ENCODE data around the gene PIK3C2B.

Gene PIK3C2B

GRCh38 chr1:204459706-204460105 is 34.9 kb downstream of the PIK3C2B start:
- no peak for DNase-seq (ENCODE audit: low read depth, low spot score)
- Histone ChIP-seq H3K9me3 (ENCODE audit: control insufficient read depth, insufficient read depth, low read length) (no peaks in the 10 kb centered on the region), H3K4me1 (ENCODE audit: control insufficient read depth, insufficient read depth, low read length) (peaks cover 7% of the 10 kb centered on the region), H3K4me3 (ENCODE audit: low read length) (no peak overlapping the region), H3K27ac (ENCODE audit: low read length) (no peak overlapping the region), H3K27me3 (ENCODE audit: control insufficient read depth, insufficient read depth, low read length) (no peaks in the 10 kb centered on the region), H3K36me3 (ENCODE audit: control insufficient read depth, insufficient read depth, low read length) (0 out of 2 replicates have a peak, but pooled peaks cover 3% of the 10 kb centered on the region)
- no CpG with 5 or more reads among the region's 4 CpGs for WGBS (ENCODE audit: insufficient coverage, insufficient read length)

- WGBS (ENCODE audit: insufficient coverage, insufficient read length): no CpG with 5 or more reads among the region's 5 CpGs
- no peak for DNase-seq (ENCODE audit: low read depth, low spot score)
- no peaks in the 10 kb centered on the region for H3K9me3 ChIP-seq (ENCODE audit: control insufficient read depth, insufficient read depth, low read length)
- 0 out of 2 replicates have a peak, but pooled peaks cover 3% of the 10 kb centered on the region for H3K36me3 ChIP-seq (ENCODE audit: control insufficient read depth, insufficient read depth, low read length)
- peaks cover 11% of the 10 kb centered on the region for H3K4me1 ChIP-seq (ENCODE audit: control insufficient read depth, insufficient read depth, low read length)
- H3K27me3 ChIP-seq (ENCODE audit: control insufficient read depth, insufficient read depth, low read length): no peaks in the 10 kb centered on the region
- H3K4me3 ChIP-seq (ENCODE audit: low read length): no peak overlapping the region
- H3K27ac ChIP-seq (ENCODE audit: low read length): no peak overlapping the region
Observed at GRCh38 chr1:204457666-204458065, 36.9 kb downstream of the PIK3C2B start.

GRCh38 chr1:204456826-204457442 is 37.7 kb downstream of the PIK3C2B start:
- no peak for DNase-seq (ENCODE audit: low read depth, low spot score)
- no peak overlapping the region for H3K4me3 ChIP-seq (ENCODE audit: low read length)
- H3K36me3 ChIP-seq (ENCODE audit: control insufficient read depth, insufficient read depth, low read length): 0 out of 2 replicates have a peak, but pooled peaks cover 3% of the 10 kb centered on the region
- no peak overlapping the region for H3K27ac ChIP-seq (ENCODE audit: low read length)
- WGBS (ENCODE audit: insufficient coverage, insufficient read length): no CpG with 5 or more reads among the region's 11 CpGs
- H3K9me3 ChIP-seq (ENCODE audit: control insufficient read depth, insufficient read depth, low read length): no peaks in the 10 kb centered on the region
- no peaks in the 10 kb centered on the region for H3K27me3 ChIP-seq (ENCODE audit: control insufficient read depth, insufficient read depth, low read length)
- H3K4me1 ChIP-seq (ENCODE audit: control insufficient read depth, insufficient read depth, low read length): peaks cover 11% of the 10 kb centered on the region

- DNase-seq (ENCODE audit: low read depth, low spot score): no peak
- H3K4me1 ChIP-seq (ENCODE audit: control insufficient read depth, insufficient read depth, low read length): peaks cover 11% of the 10 kb centered on the region
- H3K27me3 ChIP-seq (ENCODE audit: control insufficient read depth, insufficient read depth, low read length): no peaks in the 10 kb centered on the region
- 0 out of 2 replicates have a peak, but pooled peaks cover 3% of the 10 kb centered on the region for H3K36me3 ChIP-seq (ENCODE audit: control insufficient read depth, insufficient read depth, low read length)
- H3K9me3 ChIP-seq (ENCODE audit: control insufficient read depth, insufficient read depth, low read length): no peaks in the 10 kb centered on the region
- no peak overlapping the region for H3K4me3 ChIP-seq (ENCODE audit: low read length)
- no CpG with 5 or more reads among the region's 9 CpGs for WGBS (ENCODE audit: insufficient coverage, insufficient read length)
- H3K27ac ChIP-seq (ENCODE audit: low read length): no peak overlapping the region
Observed at GRCh38 chr1:204455831-204456145, 38.8 kb downstream of the PIK3C2B start.

GRCh38 chr1:204455063-204455830 is 39.4 kb downstream of the PIK3C2B start:
- Histone ChIP-seq H3K27ac (ENCODE audit: low read length) (no peak overlapping the region), H3K4me3 (ENCODE audit: low read length) (no peak overlapping the region), H3K9me3 (ENCODE audit: control insufficient read depth, insufficient read depth, low read length) (no peaks in the 10 kb centered on the region), H3K4me1 (ENCODE audit: control insufficient read depth, insufficient read depth, low read length) (peaks cover 15% of the 10 kb centered on the region), H3K36me3 (ENCODE audit: control insufficient read depth, insufficient read depth, low read length) (no peaks in the 10 kb centered on the region), H3K27me3 (ENCODE audit: control insufficient read depth, insufficient read depth, low read length) (no peaks in the 10 kb centered on the region)
- DNase-seq (ENCODE audit: low read depth, low spot score): peak; percentile 29
- WGBS (ENCODE audit: insufficient coverage, insufficient read length): no CpG with 5 or more reads among the region's 18 CpGs

- Histone ChIP-seq H3K27me3 (ENCODE audit: control insufficient read depth, insufficient read depth, low read length) (no peaks in the 10 kb centered on the region), H3K4me1 (ENCODE audit: control insufficient read depth, insufficient read depth, low read length) (peaks cover 18% of the 10 kb centered on the region), H3K36me3 (ENCODE audit: control insufficient read depth, insufficient read depth, low read length) (no peaks in the 10 kb centered on the region), H3K27ac (ENCODE audit: low read length) (no peak overlapping the region), H3K9me3 (ENCODE audit: control insufficient read depth, insufficient read depth, low read length) (no peaks in the 10 kb centered on the region), H3K4me3 (ENCODE audit: low read length) (no peak overlapping the region)
- DNase-seq (ENCODE audit: low read depth, low spot score): no peak
- WGBS (ENCODE audit: insufficient coverage, insufficient read length): no CpG with 5 or more reads among the region's 4 CpGs
Observed at GRCh38 chr1:204454476-204454875, 40.1 kb downstream of the PIK3C2B start.

GRCh38 chr1:204453141-204453772 is 41.3 kb downstream of the PIK3C2B start:
- no peaks in the 10 kb centered on the region for H3K9me3 ChIP-seq (ENCODE audit: control insufficient read depth, insufficient read depth, low read length)
- H3K36me3 ChIP-seq (ENCODE audit: control insufficient read depth, insufficient read depth, low read length): no peaks in the 10 kb centered on the region
- no peak overlapping the region for H3K27ac ChIP-seq (ENCODE audit: low read length)
- H3K4me1 ChIP-seq (ENCODE audit: control insufficient read depth, insufficient read depth, low read length): peaks cover 18% of the 10 kb centered on the region
- H3K4me3 ChIP-seq (ENCODE audit: low read length): no peak overlapping the region
- no peaks in the 10 kb centered on the region for H3K27me3 ChIP-seq (ENCODE audit: control insufficient read depth, insufficient read depth, low read length)
- no CpG with 5 or more reads among the region's 8 CpGs for WGBS (ENCODE audit: insufficient coverage, insufficient read length)
- no peak for DNase-seq (ENCODE audit: low read depth, low spot score)

- no peak for DNase-seq (ENCODE audit: low read depth, low spot score)
- Histone ChIP-seq H3K27me3 (ENCODE audit: control insufficient read depth, insufficient read depth, low read length) (no peaks in the 10 kb centered on the region), H3K9me3 (ENCODE audit: control insufficient read depth, insufficient read depth, low read length) (no peaks in the 10 kb centered on the region), H3K4me3 (ENCODE audit: low read length) (no peak overlapping the region), H3K4me1 (ENCODE audit: control insufficient read depth, insufficient read depth, low read length) (peaks cover 22% of the 10 kb centered on the region), H3K36me3 (ENCODE audit: control insufficient read depth, insufficient read depth, low read length) (no peaks in the 10 kb centered on the region), H3K27ac (ENCODE audit: low read length) (no peak overlapping the region)
- WGBS (ENCODE audit: insufficient coverage, insufficient read length): no CpG with 5 or more reads among the region's 8 CpGs
Observed at GRCh38 chr1:204451352-204452124, 43.1 kb downstream of the PIK3C2B start.

GRCh38 chr1:204450461-204451257 is 43.9 kb downstream of the PIK3C2B start:
- no peaks in the 10 kb centered on the region for H3K36me3 ChIP-seq (ENCODE audit: control insufficient read depth, insufficient read depth, low read length)
- no peak for DNase-seq (ENCODE audit: low read depth, low spot score)
- WGBS (ENCODE audit: insufficient coverage, insufficient read length): no CpG with 5 or more reads among the region's 8 CpGs
- H3K4me3 ChIP-seq (ENCODE audit: low read length): no peak overlapping the region
- no peaks in the 10 kb centered on the region for H3K27me3 ChIP-seq (ENCODE audit: control insufficient read depth, insufficient read depth, low read length)
- H3K9me3 ChIP-seq (ENCODE audit: control insufficient read depth, insufficient read depth, low read length): no peaks in the 10 kb centered on the region
- H3K27ac ChIP-seq (ENCODE audit: low read length): no peak overlapping the region
- H3K4me1 ChIP-seq (ENCODE audit: control insufficient read depth, insufficient read depth, low read length): peaks cover 21% of the 10 kb centered on the region
